BLaER1 (cell line): ENCODE data around the gene ZNF747.
"Not testable (repeated sequence)": the region's sequence is repeated elsewhere in the genome, so short reads cannot be mapped to it uniquely, and the experiment has no call there.

Experiments
- H3K27ac ChIP-seq: shearing (Covaris generic); formaldehyde crosslinking; 2 replicates; pipeline ENCODE4 v1.8.1; 2022
- H3K27me3 ChIP-seq: shearing (Covaris generic); formaldehyde crosslinking; 2 replicates; pipeline ENCODE4 v1.8.1; 2022
- H3K36me3 ChIP-seq: shearing (Covaris generic); formaldehyde crosslinking; 2 replicates; pipeline ENCODE4 v1.8.1; 2022
- H3K4me1 ChIP-seq: shearing (Covaris generic); formaldehyde crosslinking; 2 replicates; pipeline ENCODE4 v1.8.1; 2022
- H3K4me2 ChIP-seq: shearing (Covaris generic); formaldehyde crosslinking; 2 replicates; pipeline ENCODE4 v1.8.1; 2022
- H3K4me3 ChIP-seq: shearing (Covaris generic); formaldehyde crosslinking; 2 replicates; pipeline ENCODE4 v1.8.1; 2022
- H3K9ac ChIP-seq: shearing (Covaris generic); formaldehyde crosslinking; 2 replicates; pipeline ENCODE4 v1.8.1; 2022
- H3K9me3 ChIP-seq: shearing (Covaris generic); formaldehyde crosslinking; 2 replicates; pipeline ENCODE4 v1.8.1; 2022
- H4K20me1 ChIP-seq: shearing (Covaris generic); formaldehyde crosslinking; 2 replicates; pipeline ENCODE4 v1.8.1; 2022
- Cebpa-rat ChIP-seq: shearing (Covaris generic); IDR thresholded peaks from 2 replicates; pipeline ENCODE4 v1.8.1; 2022

Gene ZNF747

DNA sequence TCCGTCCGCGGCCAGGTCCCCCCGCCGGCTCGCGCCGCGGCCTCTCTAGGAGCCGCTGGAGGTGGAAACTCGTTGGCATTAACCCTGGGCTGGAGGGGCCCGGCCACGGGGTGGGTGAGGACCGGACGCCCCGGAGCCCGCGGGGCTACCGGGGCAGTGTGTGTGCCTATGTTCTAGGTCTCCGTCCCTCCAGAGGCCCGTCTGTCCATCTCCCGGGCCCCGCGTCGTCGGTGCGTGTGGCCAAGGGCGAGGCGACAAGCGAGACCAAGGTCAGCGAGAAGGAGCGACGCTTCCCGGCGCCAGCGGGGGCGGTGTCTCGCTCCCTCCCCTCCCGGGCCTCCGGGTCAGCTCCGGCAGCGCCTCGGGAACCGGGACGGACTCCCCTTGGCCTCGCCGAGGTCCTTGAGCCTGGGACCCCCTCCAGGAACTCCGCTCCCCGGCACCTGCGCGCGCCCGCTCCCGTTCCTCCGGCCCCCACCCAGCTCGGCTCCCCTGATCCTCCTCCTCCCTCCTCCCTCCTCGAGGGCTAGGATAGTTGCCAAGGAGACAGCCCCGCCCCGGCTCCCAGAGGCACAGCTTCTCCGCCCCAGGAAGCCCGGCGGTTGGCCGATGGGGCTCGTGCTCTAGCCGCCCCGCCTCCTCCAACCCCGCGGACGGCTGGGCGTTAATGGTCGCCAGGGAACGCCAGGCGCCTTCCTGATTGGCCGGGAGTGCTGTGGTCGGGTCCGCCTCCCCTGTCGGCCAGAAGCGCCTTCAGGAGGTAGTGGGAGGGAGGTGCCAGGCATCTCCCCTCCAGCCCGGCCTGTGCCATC is 7.6 kb downstream of the ZNF747 start:
- Histone ChIP-seq H3K9me3 (no peaks in the 10 kb centered on the region), H3K9ac (peak overlapping the region; percentile 90), H3K36me3 (peaks cover 29% of the 10 kb centered on the region), H3K4me1 (peaks cover 52% of the 10 kb centered on the region), H3K27me3 (no peaks in the 10 kb centered on the region), H3K4me2 (peak overlapping the region; percentile 92), H3K27ac (peak overlapping the region; percentile 91), H4K20me1 (peaks cover 17% of the 10 kb centered on the region), H3K4me3 (peak overlapping the region; percentile 85)
- TF ChIP-seq Cebpa-rat: no peak

DNA sequence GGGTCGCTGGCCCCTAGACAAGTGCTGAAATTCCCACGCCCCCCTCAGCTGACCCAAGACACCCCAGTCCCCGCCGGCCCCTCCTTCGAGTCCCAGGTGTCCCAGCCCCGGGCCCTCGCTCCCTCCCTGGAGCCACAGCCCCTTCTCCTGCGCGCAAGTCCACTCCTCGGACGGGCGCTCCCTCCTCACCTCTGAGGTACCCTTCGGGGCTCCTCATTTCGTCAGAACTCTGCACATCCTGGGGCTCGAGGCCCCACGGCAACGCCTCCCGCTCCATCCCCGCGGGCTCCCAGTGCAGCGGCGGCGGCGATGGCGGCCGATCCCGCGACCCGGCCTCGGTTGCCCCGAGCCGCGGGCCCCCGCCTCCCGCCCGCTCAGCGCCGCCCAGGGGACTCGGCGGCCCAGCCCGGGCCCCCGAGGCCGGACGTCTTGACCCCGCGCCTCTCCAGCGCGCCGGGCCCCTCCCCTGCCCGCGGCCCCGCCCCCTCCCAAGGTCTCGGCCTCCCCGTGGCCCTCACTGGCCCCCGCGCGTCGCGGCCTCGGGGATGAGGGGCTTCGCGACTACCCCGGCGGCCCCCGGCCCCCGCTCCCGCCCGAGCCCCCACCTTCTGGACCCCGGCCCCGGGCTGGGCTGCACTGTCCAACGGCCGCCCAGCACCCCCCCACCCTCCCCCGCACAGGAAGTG is 8.4 kb downstream of the ZNF747 start, which contains the start of gene ZNF768:
TSS of gene ZNF768 (minus strand) at position 430 of the 686 bp plus-strand sequence. CDS start at position 277, 153 bp downstream.
- TF ChIP-seq Cebpa-rat: no peak
- Histone ChIP-seq H3K4me1 (peaks cover 54% of the 10 kb centered on the region), H3K4me3 (peak within 1 kb of the TSS; percentile 85), H3K9me3 (no peaks in the 10 kb centered on the region), H3K9ac (peak within 1 kb of the TSS; percentile 90), H4K20me1 (peaks cover 17% of the 10 kb centered on the region), H3K4me2 (peak within 1 kb of the TSS; percentile 92), H3K27ac (peak within 1 kb of the TSS; percentile 91), H3K27me3 (no peaks in the 10 kb centered on the region), H3K36me3 (peaks cover 22% of the 10 kb centered on the region)

DNA sequence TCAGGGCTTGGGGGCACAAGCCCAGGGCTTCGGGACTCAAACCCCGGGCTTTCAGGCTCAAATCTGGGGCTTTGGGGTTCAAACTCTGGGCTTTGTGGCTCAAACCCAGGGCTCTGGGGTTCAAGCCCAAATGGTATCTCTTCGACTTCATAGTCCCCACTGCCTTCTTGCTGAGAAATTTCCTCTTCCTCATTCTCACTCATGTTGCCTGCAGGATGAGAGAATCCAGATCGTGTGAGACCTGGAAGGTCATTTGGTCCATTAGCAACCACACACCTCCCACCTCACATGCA is 8.9 kb downstream of the ZNF747 start:
- Histone ChIP-seq H3K4me3 (peak overlapping the region; percentile 85), H3K9me3 (no peaks in the 10 kb centered on the region), H4K20me1 (peaks cover 17% of the 10 kb centered on the region), H3K4me2 (peak overlapping the region; percentile 86), H3K27me3 (no peaks in the 10 kb centered on the region), H3K27ac (peak overlapping the region; percentile 91; the same call in 1 of the 2 replicates), H3K36me3 (peaks cover 17% of the 10 kb centered on the region), H3K9ac (peak overlapping the region; percentile 90), H3K4me1 (peaks cover 54% of the 10 kb centered on the region)
- no peak for TF ChIP-seq Cebpa-rat

DNA sequence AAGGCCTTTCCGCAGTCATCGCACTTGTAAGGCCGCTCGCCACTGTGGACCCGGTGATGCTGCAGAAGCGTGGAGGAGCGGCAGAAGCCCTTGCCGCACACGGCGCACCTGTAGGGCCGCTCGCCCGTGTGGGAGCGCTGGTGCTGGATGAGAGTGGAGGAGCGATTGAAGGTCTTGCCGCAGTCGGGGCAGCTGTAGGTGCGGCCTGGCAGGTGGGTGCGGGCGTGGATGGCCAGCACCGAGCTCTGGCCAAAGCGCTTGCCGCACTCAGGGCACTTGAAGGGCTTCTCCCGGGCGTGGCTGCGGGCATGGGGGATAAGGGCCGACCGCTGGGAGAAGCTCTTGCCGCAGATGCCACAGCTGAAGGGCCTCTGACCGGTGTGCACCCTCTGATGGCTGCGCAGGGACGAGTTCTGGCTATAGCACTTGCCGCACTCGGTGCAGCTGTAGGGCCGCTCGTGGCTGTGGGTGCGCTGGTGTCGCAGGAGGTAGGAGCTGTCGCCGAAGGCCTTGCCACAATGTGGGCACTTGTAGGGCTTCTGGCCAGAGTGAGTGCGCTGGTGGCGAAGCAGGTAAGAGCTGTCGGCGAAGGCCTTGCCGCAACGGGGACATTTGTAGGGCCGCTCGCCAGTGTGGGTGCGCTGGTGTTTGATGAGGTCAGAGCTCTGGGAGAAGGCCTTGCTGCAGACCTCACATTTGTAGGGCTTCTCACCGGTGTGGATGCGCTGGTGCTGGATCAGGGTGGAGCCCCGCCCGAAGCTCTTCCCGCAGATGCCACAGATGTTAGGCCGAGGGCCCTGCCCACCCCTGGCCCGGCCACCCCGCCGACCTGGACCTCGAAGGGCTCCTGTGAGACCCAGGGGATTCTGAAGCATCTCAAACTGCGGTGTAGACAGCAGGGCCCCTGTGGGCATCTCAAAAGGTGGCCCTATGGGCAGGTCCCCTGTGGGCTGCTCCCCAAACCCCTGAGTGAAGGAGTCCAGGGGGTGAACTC is 9.8 kb downstream of the ZNF747 start:
- Histone ChIP-seq H3K4me3 (no peak overlapping the region), H3K9ac (peak overlapping the region; percentile 90; the same call in 1 of the 2 replicates), H3K4me2 (peak overlapping the region; percentile 86), H4K20me1 (peaks cover 17% of the 10 kb centered on the region), H3K4me1 (peaks cover 54% of the 10 kb centered on the region), H3K36me3 (peaks cover 13% of the 10 kb centered on the region), H3K9me3 (no peaks in the 10 kb centered on the region), H3K27me3 (no peaks in the 10 kb centered on the region), H3K27ac (no peak overlapping the region)
- no peak for TF ChIP-seq Cebpa-rat

DNA sequence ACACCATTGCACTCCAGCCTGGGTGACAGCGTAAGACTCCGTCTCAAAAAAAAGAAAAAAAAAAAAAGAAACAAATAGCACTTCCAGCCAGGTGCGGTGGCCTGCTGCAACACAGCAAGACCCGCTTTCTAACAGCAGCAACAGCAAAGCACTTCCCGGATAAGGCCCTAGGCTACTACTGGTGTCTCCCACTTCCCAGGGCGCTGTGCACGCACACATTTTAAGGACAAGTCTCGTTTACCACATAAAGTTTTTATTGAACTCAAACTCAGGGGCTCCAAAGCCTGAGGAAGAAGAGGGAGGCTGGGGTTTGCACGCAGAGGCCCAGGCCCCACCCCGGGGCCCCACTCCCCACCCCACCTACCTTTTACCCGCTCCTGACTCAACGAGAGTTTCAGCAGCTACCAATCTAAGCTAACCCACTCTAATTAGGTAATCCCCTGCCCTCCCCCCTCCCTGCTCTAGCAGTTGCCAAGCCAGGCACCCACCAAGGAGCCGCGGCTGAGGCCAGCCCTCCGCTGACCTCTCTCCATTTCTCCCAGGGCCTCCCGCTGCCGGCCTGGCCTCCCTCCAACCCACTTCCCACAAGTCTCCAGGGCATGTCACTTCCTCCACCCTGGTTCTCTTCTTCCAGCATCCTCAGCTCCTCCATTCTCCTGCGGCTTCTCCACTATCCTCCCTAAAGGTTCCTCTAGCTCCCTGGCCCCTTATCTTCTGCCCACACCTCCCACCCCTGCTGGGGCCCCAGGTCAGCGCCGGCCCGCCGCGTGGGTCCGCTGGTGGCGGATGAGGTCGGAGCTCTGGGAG is 10.7 kb downstream of the ZNF747 start:
- H3K36me3 ChIP-seq: peaks cover 13% of the 10 kb centered on the region
- H3K4me2 ChIP-seq: peak overlapping the region; percentile 86
- peaks cover 17% of the 10 kb centered on the region for H4K20me1 ChIP-seq
- H3K27ac ChIP-seq: no peak overlapping the region
- TF ChIP-seq Cebpa-rat: no peak
- no peak overlapping the region for H3K4me3 ChIP-seq
- H3K27me3 ChIP-seq: no peaks in the 10 kb centered on the region
- H3K4me1 ChIP-seq: peaks cover 46% of the 10 kb centered on the region
- H3K9ac ChIP-seq: 0 out of 2 replicates have a peak overlapping the region, but pooled peaks have one; percentile 3
- H3K9me3 ChIP-seq: no peaks in the 10 kb centered on the region

DNA sequence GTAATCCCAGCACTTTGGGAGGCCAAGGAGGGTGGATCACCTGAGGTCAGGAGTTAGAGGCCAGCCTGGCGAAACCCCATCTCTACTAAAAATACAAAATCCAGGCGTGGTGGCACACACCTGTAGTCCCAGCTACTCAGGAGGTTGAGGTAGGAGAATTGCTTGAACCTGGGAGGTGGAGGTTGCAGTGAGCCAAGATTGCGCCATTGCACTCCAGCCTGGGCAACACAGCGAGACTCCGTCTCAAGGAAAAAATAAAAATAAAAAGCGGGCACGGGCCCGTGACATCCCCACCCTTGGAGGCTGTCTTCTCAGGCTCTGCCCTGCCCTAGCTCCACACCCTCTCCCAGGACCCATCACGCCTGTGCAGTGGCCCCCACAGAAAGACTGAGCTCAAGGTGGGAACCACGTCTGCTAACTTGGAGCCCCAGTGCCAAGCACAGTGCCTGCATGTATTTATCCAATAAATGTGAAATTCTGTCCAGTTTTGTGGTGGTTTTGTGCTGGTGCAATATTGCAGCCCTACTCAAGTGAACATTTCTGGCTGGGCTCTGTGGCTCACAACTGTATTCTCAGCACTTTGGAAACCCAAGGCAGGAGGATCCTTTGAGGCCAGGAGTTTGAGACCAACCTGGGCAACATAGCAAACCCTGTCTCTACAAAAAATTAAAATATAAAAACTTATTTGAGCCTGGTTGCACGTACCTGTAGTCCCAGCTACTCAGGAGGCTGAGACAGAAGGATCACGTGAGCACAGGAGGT is 11.8 kb downstream of the ZNF747 start:
- H3K9ac ChIP-seq, H3K4me3 ChIP-seq, H3K9me3 ChIP-seq, H3K27ac ChIP-seq, H3K4me2 ChIP-seq, H3K27me3 ChIP-seq: not testable (repeated sequence)
- Histone ChIP-seq H3K36me3 (peaks cover 13% of the 10 kb centered on the region), H4K20me1 (peaks cover 17% of the 10 kb centered on the region), H3K4me1 (peaks cover 35% of the 10 kb centered on the region)

DNA sequence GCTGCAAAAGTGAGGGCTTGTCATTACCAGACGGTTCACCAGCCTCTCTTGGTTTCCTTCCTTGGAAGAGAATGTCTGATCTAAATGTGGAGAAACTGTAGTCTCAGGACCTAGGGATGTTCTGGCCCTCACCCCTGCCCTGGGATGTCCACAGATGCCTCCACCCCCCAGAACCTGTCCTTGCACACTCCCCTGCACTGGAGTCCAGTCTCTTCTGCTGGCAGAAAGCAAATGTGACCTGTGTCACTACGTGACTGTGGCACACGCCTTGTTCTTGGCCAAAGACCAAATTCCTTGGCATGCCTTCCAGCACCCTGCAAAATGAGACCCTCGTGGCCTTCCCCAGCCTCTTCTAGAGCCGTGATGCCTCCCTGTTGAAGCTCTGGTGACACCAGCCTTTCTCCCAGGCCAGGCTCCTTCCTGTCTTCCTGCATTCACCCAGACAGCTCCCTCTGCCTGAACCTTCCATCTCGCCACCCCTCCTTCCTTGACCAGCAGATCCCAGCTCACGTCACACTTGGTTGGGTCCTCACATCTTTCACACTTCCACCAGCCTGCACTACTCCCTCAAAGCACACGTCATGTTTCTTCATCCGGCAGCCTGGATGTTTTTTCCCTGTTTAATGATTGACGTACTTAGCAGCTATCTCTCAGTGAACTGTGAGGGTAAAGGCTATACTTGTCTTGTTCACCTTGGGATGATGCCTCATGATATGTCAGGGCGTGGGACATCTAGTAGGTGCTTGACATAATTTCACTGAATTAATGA is 12.6 kb downstream of the ZNF747 start:
- H3K9ac ChIP-seq: no peak overlapping the region
- no peaks in the 10 kb centered on the region for H3K9me3 ChIP-seq
- H3K4me2 ChIP-seq: no peak overlapping the region
- TF ChIP-seq Cebpa-rat: no peak
- no peaks in the 10 kb centered on the region for H3K27me3 ChIP-seq
- H3K27ac ChIP-seq: no peak overlapping the region
- H4K20me1 ChIP-seq: peaks cover 17% of the 10 kb centered on the region
- peaks cover 13% of the 10 kb centered on the region for H3K36me3 ChIP-seq
- no peak overlapping the region for H3K4me3 ChIP-seq
- H3K4me1 ChIP-seq: peaks cover 33% of the 10 kb centered on the region

DNA sequence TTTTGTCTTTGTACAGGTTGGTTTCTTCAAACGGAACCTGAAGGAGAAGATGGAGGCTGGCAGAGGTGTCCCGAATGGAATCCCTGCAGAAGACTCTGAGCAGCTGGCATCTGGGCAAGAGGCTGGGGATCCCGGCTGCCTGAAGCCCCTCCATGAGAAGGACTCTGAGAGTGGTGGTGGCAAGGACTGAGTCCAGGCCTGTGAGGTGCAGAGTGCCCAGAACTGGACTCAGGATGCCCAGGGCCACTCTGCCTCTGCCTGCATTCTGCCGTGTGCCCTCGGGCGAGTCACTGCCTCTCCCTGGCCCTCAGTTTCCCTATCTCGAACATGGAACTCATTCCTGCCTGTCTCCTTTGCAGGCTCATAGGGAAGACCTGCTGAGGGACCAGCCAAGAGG is 13.2 kb downstream of the ZNF747 start:
- H3K4me2 ChIP-seq: no peak overlapping the region
- H3K27ac ChIP-seq: no peak overlapping the region
- peaks cover 13% of the 10 kb centered on the region for H3K36me3 ChIP-seq
- no peak for TF ChIP-seq Cebpa-rat
- no peaks in the 10 kb centered on the region for H3K27me3 ChIP-seq
- H4K20me1 ChIP-seq: peaks cover 17% of the 10 kb centered on the region
- H3K9me3 ChIP-seq: no peaks in the 10 kb centered on the region
- H3K4me1 ChIP-seq: peaks cover 39% of the 10 kb centered on the region
- no peak overlapping the region for H3K9ac ChIP-seq
- H3K4me3 ChIP-seq: no peak overlapping the region
